GM12878 (cell line): ENCODE data around the gene TMEM126A. TPM values are rescaled to one million over a fixed set of nuclear protein-coding genes. Genes with fewer than 3 reads are reported as not detected.
"Not testable (repeated sequence)": the region's sequence is repeated elsewhere in the genome, so short reads cannot be mapped to it uniquely, and the experiment has no call there.

ENCODE experiments used
- ATAC-seq: fragments of 200-7000 bp; cut with Tn5 transposase; 3 replicates; pipeline ENCODE4 v1.9.1; 2020; ENCODE audit warnings: mild to moderate bottlenecking, moderate library complexity
- BruUV-seq: library from RNA; stranded (reverse); fragments of 400-500 nt; replicated peaks from 2 replicates; lab custom pipeline; 2021; lab: Mats Ljungman, UMichigan
- CTCF ChIA-PET: fragments of 300-600 bp; sonication (Branson Sonifier 250); formaldehyde crosslinking; extraction: SDS; loops from one replicate; lab custom pipeline; 2021; ENCODE audit warnings: inconsistent platforms; lab: Yijun Ruan, JAX
- POLR2A ChIA-PET: fragments of 350-600 bp; formaldehyde crosslinking; extraction: SDS; loops from one replicate; lab custom pipeline; 2021; ENCODE audit warnings: inconsistent platforms; lab: Charles Lee
- RAD21 ChIA-PET: fragments of 300-600 bp; sonication (Branson Sonifier 250); formaldehyde crosslinking; loops from one replicate; lab custom pipeline; 2023; ENCODE audit warnings: antibody characterized with exemption; ENCODE audit not compliant: unreplicated experiment; lab: Charles Lee
- SMC1A ChIA-PET: fragments of 300-600 bp; sonication (Branson Sonifier 250); formaldehyde crosslinking; loops from one replicate; lab custom pipeline; 2023; ENCODE audit not compliant: unreplicated experiment, uncharacterized antibody; lab: Charles Lee
- DNase-seq: peaks from one replicate; pipeline ENCODE4 v3.0.0-alpha.2; 2011; ENCODE audit warnings: low read depth, low spot score
- FAIRE-seq: peaks from 3 replicates; lab custom pipeline; 2011; peaks lifted over from hg19 to GRCh38; lab: Jason Lieb, UNC
- H2AFZ ChIP-seq: 2 replicates; pipeline ENCODE4 v1.6.0; 2011; ENCODE audit warnings: low read depth, low read length, control low read depth; ENCODE audit not compliant: control insufficient read depth
- H3K27ac ChIP-seq: 2 replicates; pipeline ENCODE4 v1.5.1; 2011; ENCODE audit warnings: control low read depth; ENCODE audit not compliant: control insufficient read depth, insufficient read depth
- H3K27me3 ChIP-seq, 2 experiments: replicated peaks in 1 of 2; 2 replicates each; pipeline versions ENCODE4 v1.6.0 to v1.6.1; 2011; ENCODE audit warnings: low read length in 1 of 2; ENCODE audit not compliant: control insufficient read depth in 2 of 2, insufficient read depth in 2 of 2
- H3K36me3 ChIP-seq, 2 experiments: 2 replicates each; pipeline ENCODE4 v1.5.1; 2011; ENCODE audit warnings: low read length in 1 of 2; ENCODE audit not compliant: control insufficient read depth in 2 of 2, insufficient read depth in 2 of 2
- H3K4me1 ChIP-seq: 2 replicates; pipeline ENCODE4 v1.6.1; 2011; ENCODE audit warnings: mild to moderate bottlenecking, low read length, moderate library complexity, mixed read lengths; ENCODE audit not compliant: control insufficient read depth, insufficient read depth
- H3K4me2 ChIP-seq: 2 replicates; pipeline ENCODE4 v1.6.0; 2011; ENCODE audit warnings: control low read depth; ENCODE audit not compliant: control insufficient read depth, insufficient read depth
- H3K4me3 ChIP-seq: fragments of 200-600 bp; sonication (generic); 2 replicates; pipeline ENCODE4 v1.5.1; 2016
- H3K79me2 ChIP-seq: 2 replicates; pipeline ENCODE4 v1.6.0; 2011; ENCODE audit warnings: low read length; ENCODE audit not compliant: control insufficient read depth, insufficient read depth
- H3K9ac ChIP-seq: 2 replicates; pipeline ENCODE4 v1.8.0; 2011; ENCODE audit warnings: low read length, control low read depth, mixed read lengths; ENCODE audit not compliant: control insufficient read depth, insufficient read depth
- H3K9me3 ChIP-seq: replicated peaks from 3 replicates; pipeline ENCODE4 v1.5.1; 2011; ENCODE audit warnings: mild to moderate bottlenecking, low read length; ENCODE audit not compliant: control insufficient read depth, insufficient read depth
- H4K20me1 ChIP-seq: 2 replicates; pipeline ENCODE4 v1.6.0; 2011; ENCODE audit not compliant: control insufficient read depth, insufficient read depth
- ATF2 ChIP-seq: IDR thresholded peaks from 2 replicates; pipeline ENCODE4 v1.6.1; 2012; ENCODE audit warnings: low read length, inconsistent platforms
- SPI1 ChIP-seq: IDR thresholded peaks from 2 replicates; pipeline ENCODE4 v1.6.1; 2011; ENCODE audit warnings: low read depth, mild to moderate bottlenecking, low read length, moderate library complexity, borderline replicate concordance; ENCODE audit not compliant: insufficient read depth
- WGBS: methylation state at CpG from one replicate; pipeline ENCODE4 v1.1.6; 2016; ENCODE audit warnings: low lambda C conversion rate; ENCODE audit not compliant: insufficient replicate concordance, insufficient coverage; ENCODE audit errors: missing lambda C conversion rate; 5-methylcytosine and 5-hydroxymethylcytosine counted together
- in situ Hi-C: fragments of 300-500 bp; cut with MboI; formaldehyde crosslinking; loops from 9 replicates; pipeline ENCODE4 v1.14.3; 2018; ENCODE audit warnings: mixed read lengths
- intact Hi-C: fragments of 100-400 bp; cut with micrococcal nuclease; formaldehyde crosslinking; loops from one replicate; pipeline ENCODE4 v1.14.2; 2022; ENCODE audit not compliant: unreplicated experiment
- polyA plus RNA-seq, 11 experiments: library from polyadenylated mRNA; depleted of rRNA in 4 of 11; unstranded in 6 of 11; stranded (reverse) in 5 of 11; fragments of >200 nt; fragmentation: Nextera tagmentation in 4 of 11; fragmentation: Illumina TruSeq in 1 of 11; extraction: Ambion mirVana in 4 of 11; extraction: Trizol in 1 of 11; gene quantifications; 1 replicate in 1 of 11; 2 replicates in 10 of 11; pipeline versions ENCODE4 v1.2.1 to v1.2.3, GENCODE V29; 2011 to 2016; ENCODE audit warnings: inconsistent platforms in 2 of 11, missing spikeins in 2 of 11, low read depth in 1 of 11
- total RNA-seq, 4 experiments: library from RNA; depleted of rRNA in 3 of 4; stranded (reverse); fragments of >200 nt in 3 of 4; fragmentation: Illumina TruSeq in 1 of 4; extraction: Trizol in 1 of 4; gene quantifications; 2 replicates each; pipeline versions ENCODE4 v1.2.1 to v1.2.3, GENCODE V29; 2013 to 2021

TMEM126A gene
- total and polyA plus RNA-seq, 10 of the 15 experiments (the other 5 are each of a cell fraction or from before 2014, with no cell fraction given): 38.6 to 208 (median 71.7) TPM

DNA sequence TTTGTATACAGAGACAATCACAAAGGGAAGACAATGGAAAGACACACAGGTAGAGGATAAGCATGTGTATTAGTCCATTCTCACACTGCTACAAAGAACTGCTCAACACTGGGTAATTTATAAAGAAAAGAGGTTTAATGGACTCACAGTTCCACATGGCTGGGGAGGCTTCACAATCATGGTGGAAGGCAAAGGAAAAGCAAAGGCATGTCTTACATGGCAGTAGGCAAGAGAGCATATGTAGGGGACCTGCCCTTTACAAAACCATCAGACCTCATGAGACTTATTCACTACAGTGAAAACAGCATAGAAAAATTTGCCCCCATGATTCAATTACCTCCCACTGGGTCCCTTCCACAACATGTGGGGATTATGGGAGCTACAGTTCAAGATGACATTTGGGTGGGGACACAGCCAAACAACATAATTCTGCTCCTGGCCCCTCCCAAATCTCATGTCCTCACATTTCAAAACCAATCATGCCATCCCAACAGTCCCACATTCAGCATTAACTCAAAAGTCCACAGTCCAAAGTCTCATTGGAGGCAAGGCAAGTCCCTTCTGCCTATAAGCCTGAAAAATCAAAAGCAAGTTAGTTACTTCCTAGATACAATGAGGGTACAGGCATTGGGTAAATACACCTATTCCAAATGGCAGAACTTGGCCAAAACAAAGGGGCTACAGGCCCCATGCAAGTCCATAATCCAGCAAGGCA, 23.3 kb downstream of the TMEM126A start:
- BruUV-seq, CTCF ChIA-PET, H4K20me1 ChIP-seq, H3K9me3 ChIP-seq, H3K27ac ChIP-seq, in situ Hi-C loops, H3K9ac ChIP-seq, H3K79me2 ChIP-seq, H3K4me1 ChIP-seq, H3K36me3 ChIP-seq, H3K27me3 ChIP-seq, intact Hi-C loops, H3K4me3 ChIP-seq, DNase-seq, FAIRE-seq, RAD21 ChIA-PET, H3K4me2 ChIP-seq, POLR2A ChIA-PET, H2AFZ ChIP-seq, ATAC-seq: not testable (repeated sequence)
- SMC1A ChIA-PET: interaction anchor here (1.6 kb wide), 1 partner anchor 24 kb away, joined by 4 read pairs; the partner anchor contains the start of gene TMEM126A

GRCh38 chr11:85672105-85672902, 24.5 kb downstream of the TMEM126A start:
- H3K4me1 ChIP-seq: no peaks in the 10 kb centered on the region
- H4K20me1 ChIP-seq: no peaks in the 10 kb centered on the region
- WGBS: 34% methylated on average over 8 of the region's 8 CpGs
- no TSS peak for BruUV-seq
- in situ Hi-C loops (no loop called here), intact Hi-C loops (no loop called here)
- H3K4me3 ChIP-seq: no peak overlapping the region
- H2AFZ ChIP-seq: no peak overlapping the region
- RAD21 ChIA-PET: no interaction called here
- 0 out of 4 replicates have a peak, but pooled peaks cover 0 to 2% of the 10 kb centered on the region in 2 experiments for H3K27me3 ChIP-seq
- no peaks in the 10 kb centered on the region for H3K36me3 ChIP-seq
- CTCF ChIA-PET: no interaction called here
- H3K9me3 ChIP-seq: no peaks in the 10 kb centered on the region
- POLR2A ChIA-PET: no interaction called here
- H3K4me2 ChIP-seq: no peak overlapping the region
- no peaks in the 10 kb centered on the region for H3K79me2 ChIP-seq
- SMC1A ChIA-PET: no interaction called here
- ATAC-seq (peak; percentile 42; the same call in 2 of the 3 replicates), FAIRE-seq (no peak), DNase-seq (no peak)
- H3K27ac ChIP-seq: no peak overlapping the region
- H3K9ac ChIP-seq: no peak overlapping the region
- no peak for TF ChIP-seq ATF2
- TF ChIP-seq SPI1: peak; percentile 69
